GM18861 (cell line): ENCODE data around the gene DACH1.

Experiments
- ATAC-seq: cut with Tn5 transposase; IDR thresholded peaks from one replicate; pipeline ENCODE4 v1.9.1; 2021; ENCODE audit not compliant: unreplicated experiment

The DACH1 gene

DNA sequence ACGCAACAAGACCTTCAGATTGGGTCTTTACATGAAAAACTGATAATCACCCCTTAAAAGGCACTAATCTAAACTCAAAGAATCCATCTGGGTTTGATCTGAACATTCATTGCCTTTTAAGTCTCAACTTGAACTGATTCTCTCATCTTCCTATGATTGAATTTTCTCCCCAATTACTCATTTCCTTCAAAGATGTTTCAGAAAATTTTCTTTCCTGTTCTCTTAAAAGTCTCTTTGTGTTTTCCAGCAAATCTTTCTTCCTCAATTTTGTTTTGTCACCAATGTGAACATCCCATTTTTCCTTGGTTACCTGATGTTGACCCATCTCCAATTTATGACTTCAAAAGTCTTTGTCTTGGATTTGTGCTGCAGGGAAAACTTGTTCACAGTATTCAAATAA, 234.3 kb downstream of the DACH1 start:
- ATAC-seq, result no peak

DNA sequence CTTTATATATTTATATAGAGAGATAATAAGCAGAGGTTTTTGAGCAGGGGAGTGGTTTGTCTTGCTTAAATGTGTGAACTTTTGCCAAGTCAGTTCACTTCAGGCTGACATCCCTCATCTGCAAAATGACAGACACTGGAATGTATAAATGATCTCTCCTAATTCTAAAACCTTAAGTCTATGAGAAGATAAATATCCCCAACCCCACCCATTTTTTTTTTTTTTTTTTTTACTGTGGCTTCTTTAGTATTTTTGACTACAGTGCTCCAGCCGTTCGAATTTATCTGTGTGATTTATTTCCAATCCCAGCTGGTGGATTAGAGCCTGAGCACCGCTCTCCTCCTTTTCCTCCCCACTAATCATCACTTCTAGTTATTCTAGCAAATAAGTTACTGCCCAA, 234.8 kb downstream of the DACH1 start:
- no peak for ATAC-seq

- ATAC-seq, result no peak
Measured at GRCh38 chr13:71629167-71629566, 237.8 kb downstream of the DACH1 start.

DNA sequence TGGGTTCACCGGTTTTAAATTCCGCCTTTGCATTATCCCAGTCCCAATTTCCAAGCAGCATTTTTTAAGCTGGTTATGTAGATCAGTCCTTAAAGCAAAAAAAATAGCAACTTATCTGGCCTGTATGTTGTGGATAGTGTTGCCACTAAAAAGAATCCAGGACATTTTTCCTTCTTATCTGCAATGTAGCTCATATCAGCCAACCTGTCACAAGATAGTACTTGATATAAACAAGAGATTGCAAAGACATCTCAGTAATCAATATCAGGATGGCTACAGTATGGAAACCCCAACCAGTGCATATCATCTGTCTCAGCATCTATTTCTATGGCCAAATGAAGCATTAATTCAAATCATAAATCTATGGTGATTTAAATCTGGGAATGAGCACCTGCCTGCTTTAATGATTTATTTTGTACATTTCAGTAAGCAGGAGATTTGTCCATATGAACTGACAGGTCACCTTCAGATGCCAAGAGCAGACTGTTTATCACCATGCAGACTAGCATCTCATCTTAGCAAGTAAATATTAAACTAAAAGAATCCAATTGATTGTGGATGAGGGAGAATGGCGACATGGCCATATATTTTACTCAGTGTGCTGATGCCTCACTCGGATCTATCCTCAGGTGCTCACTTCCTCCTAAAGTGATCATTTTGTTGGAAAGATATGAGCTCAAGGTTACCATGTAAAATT, 240.4 kb downstream of the DACH1 start:
- ATAC-seq, result no peak

- ATAC-seq, result no peak
Measured at GRCh38 chr13:71625694-71626093, 241.3 kb downstream of the DACH1 start.

DNA sequence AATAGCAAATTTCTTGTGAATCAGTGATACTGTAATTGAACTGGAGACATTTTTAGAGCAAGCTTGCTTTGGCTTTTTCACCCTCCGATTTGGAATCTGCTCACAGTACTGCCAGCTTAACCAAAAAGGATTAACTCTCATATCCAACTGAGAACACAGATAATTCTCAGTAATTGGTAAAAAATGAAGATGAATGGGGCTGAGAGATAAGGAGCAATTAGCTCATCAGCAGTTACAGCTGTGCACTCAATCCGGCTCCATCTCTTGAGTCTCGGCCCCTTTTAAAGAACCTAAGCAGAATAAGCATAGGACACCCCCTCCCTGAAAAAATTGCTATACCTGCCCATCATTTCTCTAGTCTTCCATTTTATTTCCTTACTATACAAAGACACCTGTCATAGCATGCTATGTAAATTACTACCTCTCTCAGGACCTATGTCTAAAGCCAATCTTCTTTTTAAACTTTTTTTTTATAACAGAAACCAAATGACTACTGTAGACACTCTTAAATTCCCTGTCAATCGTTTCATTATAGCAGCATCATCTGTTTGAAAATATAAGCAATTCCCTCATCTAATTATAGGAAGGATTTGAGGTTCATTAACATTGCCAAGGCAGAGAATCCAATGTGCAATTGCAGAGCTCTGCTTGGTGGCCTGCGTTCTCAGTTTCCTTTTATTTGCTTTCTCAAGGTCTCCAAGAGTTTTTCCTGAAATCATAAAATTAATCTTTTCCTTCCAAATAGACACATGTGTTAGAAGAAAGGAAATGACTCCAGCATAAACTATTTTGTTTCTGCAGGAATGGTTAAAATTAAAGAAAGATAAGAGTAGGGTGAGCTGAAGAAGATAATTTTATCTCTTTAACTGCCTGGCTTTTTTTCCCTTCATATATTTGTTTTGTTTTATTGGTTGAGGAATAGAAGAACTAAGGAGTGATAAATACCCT, 242.1 kb downstream of the DACH1 start:
- no peak for ATAC-seq

DNA sequence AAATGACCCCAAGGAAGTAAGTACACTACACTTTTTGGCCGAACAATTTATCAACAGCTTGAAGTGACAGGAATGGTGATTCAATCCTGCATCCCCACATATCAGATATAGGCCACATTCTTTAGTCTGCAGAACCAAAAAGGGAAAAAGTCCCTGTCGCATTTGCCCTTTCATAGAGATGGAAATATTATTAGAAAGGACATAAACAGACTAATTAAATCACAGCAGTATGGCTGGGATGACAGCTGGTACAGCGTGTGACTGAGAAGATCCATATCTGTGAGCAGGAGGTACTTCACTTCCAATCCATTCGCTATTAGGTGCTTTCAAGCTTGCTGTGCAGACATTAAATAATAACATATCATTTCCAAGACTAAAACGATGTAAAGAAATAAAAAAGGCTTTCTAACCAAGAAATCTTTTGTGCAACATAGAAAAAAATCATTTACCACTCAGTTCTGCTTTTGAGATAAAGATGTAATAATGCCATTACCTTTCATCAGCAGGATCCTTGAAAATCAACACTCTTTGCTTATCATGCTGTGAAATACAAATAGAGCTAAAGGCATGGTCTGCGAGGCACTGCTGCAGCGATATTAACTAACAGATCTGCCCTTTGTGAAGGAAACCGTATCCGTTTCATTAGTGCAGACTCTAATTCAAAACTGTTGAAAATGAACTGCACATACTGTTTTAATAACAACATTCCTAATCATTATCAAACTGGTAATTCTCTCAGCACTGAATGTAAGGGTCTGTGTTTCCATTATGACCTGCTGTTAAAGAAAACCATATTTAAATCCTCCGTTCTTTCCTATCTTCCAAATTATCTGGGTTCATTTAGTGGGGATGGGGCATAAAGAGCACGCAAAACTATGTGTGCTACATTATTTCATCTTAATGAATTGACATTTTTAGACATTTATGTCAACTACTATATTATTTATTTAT, 245.6 kb downstream of the DACH1 start:
- no peak for ATAC-seq

DNA sequence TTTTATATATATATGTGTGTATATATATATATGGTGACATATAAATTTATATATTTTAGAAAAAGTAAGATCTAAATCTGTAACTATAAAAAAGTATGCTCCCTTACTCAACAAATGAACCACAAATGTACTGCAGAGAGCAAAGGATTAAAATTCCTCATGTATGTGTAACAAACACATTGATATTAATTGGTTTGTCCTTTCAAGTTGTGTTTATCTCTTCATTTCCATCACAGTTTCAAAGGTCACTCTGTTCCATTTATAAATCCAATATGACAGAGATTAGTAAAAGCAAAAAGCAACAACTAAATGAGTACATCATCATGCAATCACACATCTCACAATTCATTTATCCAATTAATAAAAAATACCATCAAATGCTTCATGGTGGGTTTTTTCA, 247.9 kb downstream of the DACH1 start:
- no peak for ATAC-seq

- no peak for ATAC-seq
Measured at GRCh38 chr13:71618159-71618558, 248.8 kb downstream of the DACH1 start.

GRCh38 chr13:71617265-71617664, 249.7 kb downstream of the DACH1 start:
- no peak for ATAC-seq

DNA sequence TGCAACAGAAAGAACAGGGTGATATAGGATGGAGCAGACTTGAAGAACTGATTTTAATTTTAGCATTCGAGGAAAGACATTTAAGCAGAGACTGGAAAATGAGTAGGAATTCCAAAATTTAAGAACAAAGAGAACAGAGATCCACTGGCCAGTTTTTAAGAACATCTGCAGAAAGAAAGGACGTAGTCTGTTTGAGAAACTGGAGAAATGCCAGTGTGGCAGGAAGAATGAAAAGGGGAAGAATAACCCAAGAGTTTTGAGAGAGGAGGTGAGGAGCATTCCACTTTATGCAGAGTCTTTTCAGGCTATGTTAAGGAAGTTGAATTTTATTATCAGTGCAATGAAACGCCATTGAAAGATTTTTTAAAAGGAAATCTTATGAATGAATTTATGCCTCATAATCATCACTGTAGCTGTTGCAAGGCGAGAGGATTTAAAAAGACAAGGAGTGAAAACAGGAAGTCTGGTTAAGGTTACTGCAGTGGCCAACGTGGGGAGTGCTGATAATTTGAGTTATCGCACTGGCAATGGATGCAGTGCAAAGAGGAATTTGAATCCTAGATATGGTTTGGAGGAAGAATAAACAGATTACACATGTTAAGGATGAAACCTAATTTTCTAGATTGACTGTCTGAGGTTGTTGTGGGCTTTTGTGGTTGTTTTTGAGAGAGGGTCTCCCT, 253.8 kb downstream of the DACH1 start:
- ATAC-seq, result no peak

- no peak for ATAC-seq
Measured at GRCh38 chr13:71611292-71611691, 255.7 kb downstream of the DACH1 start.

DNA sequence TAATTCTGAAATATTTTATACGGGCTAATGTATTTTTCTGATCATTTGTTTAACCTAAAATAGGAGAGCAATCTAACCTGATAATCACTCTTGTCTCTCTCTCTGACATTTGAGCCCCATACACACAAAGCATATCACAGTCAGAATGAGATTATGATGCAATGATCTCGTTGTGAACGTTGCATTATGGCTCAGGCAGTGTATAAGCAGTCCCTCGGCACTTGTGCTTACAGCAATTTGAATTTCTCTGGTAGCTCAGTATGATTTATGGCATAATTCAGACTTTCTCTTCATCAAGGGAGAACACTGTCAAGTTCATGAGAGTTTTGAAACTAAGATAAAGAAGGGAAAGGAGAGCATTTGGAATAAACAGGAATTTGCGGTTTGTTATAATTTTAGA, 256.1 kb downstream of the DACH1 start:
- ATAC-seq, result no peak

DNA sequence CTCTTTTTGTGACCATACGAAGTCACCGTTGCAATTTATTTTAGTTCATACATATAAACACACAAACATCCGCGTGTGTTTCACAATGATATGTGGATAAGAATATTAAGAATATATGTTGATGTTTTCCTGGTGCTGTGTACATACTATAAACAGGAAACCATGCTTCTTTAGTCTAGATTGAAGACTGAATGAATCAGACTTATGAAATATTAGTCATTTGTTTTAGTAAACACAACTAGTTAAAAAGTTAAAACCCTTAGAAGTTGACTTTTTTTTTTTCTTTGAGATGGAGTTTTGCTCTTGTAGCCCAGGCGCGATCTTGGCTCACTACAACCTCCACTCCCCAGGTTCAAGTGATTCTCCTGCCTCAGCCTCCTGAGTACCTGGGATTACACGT, 257.7 kb downstream of the DACH1 start:
- ATAC-seq, result no peak

DNA sequence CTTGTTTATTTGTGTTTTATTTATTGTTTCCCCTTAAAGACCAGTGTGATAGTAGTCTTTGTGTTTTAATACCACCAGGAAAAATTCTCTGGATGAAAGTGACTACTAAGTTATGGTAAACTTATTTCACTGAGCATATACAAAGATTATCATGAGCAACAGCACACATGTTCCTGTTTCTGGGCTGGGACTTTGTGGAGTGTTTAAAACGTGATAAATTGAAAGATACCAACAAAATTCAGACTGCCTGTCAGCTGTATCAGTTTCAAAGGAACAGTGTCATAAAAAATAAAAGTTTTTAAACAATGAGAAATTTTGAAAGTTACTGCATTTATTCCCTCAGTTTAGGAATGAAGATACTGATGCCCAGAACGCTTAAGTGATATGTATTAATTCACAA, 259.4 kb downstream of the DACH1 start:
- ATAC-seq, result no peak

- no peak for ATAC-seq
Measured at GRCh38 chr13:71606818-71607217, 260.2 kb downstream of the DACH1 start.

GRCh38 chr13:71605744-71606143, 261.3 kb downstream of the DACH1 start:
- no peak for ATAC-seq

- no peak for ATAC-seq
Measured at GRCh38 chr13:71603255-71603654, 263.7 kb downstream of the DACH1 start.

DNA sequence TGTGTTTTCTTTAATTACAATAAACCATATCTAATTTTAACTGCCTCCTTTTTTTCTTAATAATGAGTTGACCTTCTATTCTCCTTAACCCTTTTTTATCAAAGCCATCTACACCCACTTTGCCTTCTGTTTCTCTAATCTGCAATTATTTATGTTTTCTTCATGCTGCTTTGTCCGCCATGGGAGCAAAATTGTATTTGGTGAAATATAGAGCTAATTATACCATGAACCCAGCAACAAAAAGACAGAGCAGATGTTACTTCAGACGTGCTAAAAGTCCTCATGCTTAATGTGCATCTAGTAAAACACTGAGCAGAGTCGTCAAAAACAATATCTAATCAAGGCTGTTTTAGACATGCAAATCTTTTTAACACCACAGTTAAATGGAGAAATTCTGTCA, 264.7 kb downstream of the DACH1 start:
- no peak for ATAC-seq

GRCh38 chr13:71597150-71597549, 269.9 kb downstream of the DACH1 start:
- no peak for ATAC-seq

- no peak for ATAC-seq
Measured at GRCh38 chr13:71596116-71596515, 270.9 kb downstream of the DACH1 start.
